Stomach smooth muscle (tissue), 2 donors: ENCODE data around the gene R3HCC1L.

Experiments
- H3K27ac ChIP-seq: one replicate; pipeline ENCODE4 v1.7.0; 2013; ENCODE audit warnings: mild to moderate bottlenecking, low read length, inconsistent platforms
- H3K27me3 ChIP-seq, 2 donors: one replicate each; pipeline ENCODE4 v1.7.0; 2013; ENCODE audit warnings: low read length in 2 of 2; ENCODE audit not compliant: insufficient read depth in 2 of 2, control insufficient read depth in 1 of 2
- H3K36me3 ChIP-seq, 2 donors: one replicate each; pipeline ENCODE4 v1.7.0; 2013; ENCODE audit warnings: low read length in 2 of 2; ENCODE audit not compliant: control insufficient read depth in 2 of 2, insufficient read depth in 2 of 2
- H3K4me1 ChIP-seq: one replicate; pipeline ENCODE4 v1.7.0; 2013; ENCODE audit warnings: low read length; ENCODE audit not compliant: control insufficient read depth, insufficient read depth
- H3K4me3 ChIP-seq, 2 donors: one replicate each; pipeline ENCODE4 v1.7.0; 2013; ENCODE audit warnings: low read length in 2 of 2
- H3K9ac ChIP-seq, 2 donors: one replicate each; pipeline ENCODE4 v1.7.0; 2013; ENCODE audit warnings: low read length in 2 of 2, mild to moderate bottlenecking in 1 of 2
- H3K9me3 ChIP-seq, 2 donors: one replicate each; pipeline ENCODE4 v1.7.0; 2013; ENCODE audit warnings: low read length in 2 of 2; ENCODE audit not compliant: control insufficient read depth in 2 of 2
- donor health status: healthy.
- donor health status: Pancreatic carcinoma.

The R3HCC1L gene

DNA sequence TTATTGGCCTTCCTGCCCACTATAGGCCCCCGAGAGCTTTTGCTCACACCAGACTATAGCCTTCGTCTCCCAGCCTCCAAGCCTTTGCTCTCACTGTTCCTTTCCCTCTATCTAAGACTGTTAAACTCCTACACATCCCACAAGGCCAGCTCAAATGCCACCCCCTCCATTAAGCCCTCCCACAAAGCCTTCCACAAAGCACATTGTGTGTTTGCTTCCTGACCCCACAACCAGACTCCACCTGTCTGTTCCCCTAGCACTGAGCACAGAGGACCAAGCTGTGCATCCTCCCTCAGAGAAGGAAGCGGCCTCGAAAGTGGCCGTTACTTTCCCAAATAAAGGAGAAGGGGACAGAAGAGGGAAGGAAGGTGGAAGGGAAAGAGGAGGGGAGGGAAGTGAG lies 132.2 kb downstream of the R3HCC1L start:
- Histone ChIP-seq H3K9me3 (no peaks in the 10 kb centered on the region), H3K4me3 (no peak overlapping the region), H3K4me1 (peaks cover 43% of the 10 kb centered on the region), H3K36me3 (no peaks in the 10 kb centered on the region), H3K27me3 (no peaks in the 10 kb centered on the region), H3K27ac (no peak overlapping the region), H3K9ac (peak overlapping the region in 1 of 2 donors; percentile 29)

DNA sequence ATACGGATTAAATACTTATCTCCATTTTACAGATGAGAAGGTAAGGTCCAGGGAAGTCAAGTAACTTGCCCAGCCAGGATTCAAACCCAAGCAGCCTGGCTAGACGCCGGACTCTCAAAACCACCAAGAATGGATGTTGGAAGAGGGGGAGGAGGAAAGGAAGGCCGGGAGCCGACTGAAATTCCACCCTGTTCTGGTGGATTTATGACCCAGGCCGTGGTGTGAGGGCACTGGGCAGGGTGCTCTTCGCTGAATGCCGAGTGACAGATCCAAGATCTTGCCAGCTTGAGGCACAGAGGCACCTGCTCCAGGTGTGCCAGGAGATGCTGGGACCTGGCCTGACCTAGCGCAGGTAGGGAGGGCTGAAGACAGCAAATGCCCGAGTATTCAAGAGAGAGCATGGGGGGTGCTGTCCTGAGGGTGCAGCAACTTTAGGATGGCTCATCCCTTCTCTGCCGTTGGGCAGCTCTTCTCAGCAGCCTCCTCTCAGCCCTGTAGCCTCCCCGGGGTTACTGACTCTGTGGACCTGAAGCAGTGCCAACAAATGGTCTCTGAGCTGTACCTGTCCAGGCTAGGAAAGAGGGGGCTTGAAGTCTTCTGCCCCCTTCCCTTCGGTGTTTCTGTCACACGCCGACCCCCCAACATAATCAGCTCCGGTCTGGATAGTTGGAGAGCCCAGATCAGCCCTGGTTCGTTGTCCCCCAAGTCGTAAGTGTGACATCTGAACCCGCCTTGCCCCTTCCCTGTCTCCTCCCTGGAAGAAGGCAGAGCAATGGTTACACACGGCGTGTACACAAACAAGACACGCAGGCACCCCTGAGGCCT lies 132.8 kb downstream of the R3HCC1L start:
- Histone ChIP-seq H3K9ac (peak overlapping the region; percentile 59 to 78), H3K27me3 (no peaks in the 10 kb centered on the region), H3K36me3 (no peaks in the 10 kb centered on the region), H3K4me1 (peaks cover 43% of the 10 kb centered on the region), H3K4me3 (peak overlapping the region; percentile 67 to 71), H3K27ac (peak overlapping the region; percentile 80), H3K9me3 (no peaks in the 10 kb centered on the region)

GRCh38 chr10:98267894-98268693 lies 133.6 kb downstream of the R3HCC1L start, which contains the start of gene LOXL4:
Gene LOXL4, minus strand, starts transcription at chr10:98268194. Its CDS starts 5,175 bp downstream, at chr10:98263019.
- H3K4me3 ChIP-seq, result peak within 1 kb of the TSS; percentile 67 to 71
- H3K9me3 ChIP-seq, result no peaks in the 10 kb centered on the region
- peak within 1 kb of the TSS; percentile 59 to 78 for H3K9ac ChIP-seq
- no peaks in the 10 kb centered on the region for H3K36me3 ChIP-seq
- H3K27ac ChIP-seq, result peak within 1 kb of the TSS; percentile 80
- H3K27me3 ChIP-seq, result no peaks in the 10 kb centered on the region
- peaks cover 43% of the 10 kb centered on the region for H3K4me1 ChIP-seq

DNA sequence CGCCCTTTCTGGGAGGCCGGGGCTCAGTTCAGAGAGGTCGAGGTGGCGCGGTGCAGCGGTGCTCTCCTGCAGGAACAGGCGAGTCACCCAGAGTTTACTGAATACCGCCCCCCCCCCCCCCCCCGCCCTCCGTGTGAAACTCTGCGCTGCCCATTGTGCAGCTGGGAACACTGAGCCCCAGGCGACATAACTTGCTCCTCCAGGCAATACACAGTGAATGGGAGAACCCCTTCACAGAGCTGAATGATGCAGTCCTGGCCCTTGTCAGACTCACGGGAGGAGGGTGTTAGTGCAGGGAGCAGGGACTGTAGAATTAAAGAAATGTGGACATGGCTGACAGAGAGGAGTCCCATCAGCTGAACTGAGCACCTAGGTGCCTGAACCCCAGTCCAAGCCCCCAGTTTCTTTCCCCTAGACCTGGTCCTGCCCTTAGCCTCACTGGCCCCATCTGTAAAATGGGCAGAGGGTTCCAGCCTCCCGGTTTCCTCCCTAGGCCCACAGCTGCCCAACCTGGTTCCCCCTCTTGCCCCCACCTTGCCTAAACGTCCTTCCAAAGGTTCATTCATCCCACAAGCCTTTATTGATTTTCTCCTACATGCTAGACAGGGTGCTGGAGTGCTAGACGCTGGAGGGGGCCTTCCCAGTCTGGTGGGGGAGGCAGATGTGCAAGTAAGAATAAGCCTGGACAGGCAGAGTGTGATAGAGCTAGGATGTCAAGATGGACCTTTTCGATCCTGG lies 134.4 kb downstream of the R3HCC1L start:
- Histone ChIP-seq H3K9ac (peak overlapping the region; percentile 47 to 49), H3K27ac (peak overlapping the region; percentile 75), H3K4me3 (peak overlapping the region; percentile 8 to 70), H3K4me1 (peaks cover 43% of the 10 kb centered on the region), H3K9me3 (no peaks in the 10 kb centered on the region), H3K36me3 (no peaks in the 10 kb centered on the region), H3K27me3 (no peaks in the 10 kb centered on the region)

GRCh38 chr10:98269435-98269912 lies 135.0 kb downstream of the R3HCC1L start:
- Histone ChIP-seq H3K27me3 (no peaks in the 10 kb centered on the region), H3K9me3 (no peaks in the 10 kb centered on the region), H3K9ac (peak overlapping the region in 1 of 2 donors; percentile 49), H3K4me3 (peak overlapping the region; percentile 8 to 40), H3K4me1 (peaks cover 43% of the 10 kb centered on the region), H3K27ac (peak overlapping the region; percentile 75), H3K36me3 (no peaks in the 10 kb centered on the region)

- peaks cover 43% of the 10 kb centered on the region for H3K4me1 ChIP-seq
- no peaks in the 10 kb centered on the region for H3K9me3 ChIP-seq
- no peaks in the 10 kb centered on the region for H3K27me3 ChIP-seq
- H3K27ac ChIP-seq, result no peak overlapping the region
- H3K4me3 ChIP-seq, result no peak overlapping the region
- peak overlapping the region in 1 of 2 donors; percentile 35 for H3K9ac ChIP-seq
- H3K36me3 ChIP-seq, result no peaks in the 10 kb centered on the region
Measured at GRCh38 chr10:98270073-98270740, 135.8 kb downstream of the R3HCC1L start.

DNA sequence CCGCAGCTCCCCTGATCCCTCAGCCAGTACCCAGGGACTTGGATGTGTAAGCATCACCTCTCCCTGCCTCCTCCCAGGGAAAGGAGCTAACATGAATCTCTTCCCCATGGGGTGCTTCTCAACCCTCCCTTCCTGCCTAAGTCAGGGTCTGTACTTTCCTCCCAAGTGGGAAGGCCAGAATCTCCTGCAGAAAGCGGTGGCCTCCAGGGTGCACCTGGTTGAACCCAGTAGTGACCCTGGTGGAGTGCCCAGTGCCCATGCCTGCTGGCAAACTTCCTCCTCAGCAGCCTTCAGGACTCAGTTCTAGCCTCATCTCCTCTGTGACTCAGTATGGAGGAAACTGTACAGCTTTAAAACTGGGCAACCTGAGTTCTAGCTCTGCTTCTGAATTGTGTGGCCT lies 136.3 kb downstream of the R3HCC1L start:
- Histone ChIP-seq H3K27me3 (no peaks in the 10 kb centered on the region), H3K9me3 (no peaks in the 10 kb centered on the region), H3K36me3 (no peaks in the 10 kb centered on the region), H3K9ac (no peak overlapping the region), H3K27ac (no peak overlapping the region), H3K4me1 (peaks cover 40% of the 10 kb centered on the region), H3K4me3 (no peak overlapping the region)

DNA sequence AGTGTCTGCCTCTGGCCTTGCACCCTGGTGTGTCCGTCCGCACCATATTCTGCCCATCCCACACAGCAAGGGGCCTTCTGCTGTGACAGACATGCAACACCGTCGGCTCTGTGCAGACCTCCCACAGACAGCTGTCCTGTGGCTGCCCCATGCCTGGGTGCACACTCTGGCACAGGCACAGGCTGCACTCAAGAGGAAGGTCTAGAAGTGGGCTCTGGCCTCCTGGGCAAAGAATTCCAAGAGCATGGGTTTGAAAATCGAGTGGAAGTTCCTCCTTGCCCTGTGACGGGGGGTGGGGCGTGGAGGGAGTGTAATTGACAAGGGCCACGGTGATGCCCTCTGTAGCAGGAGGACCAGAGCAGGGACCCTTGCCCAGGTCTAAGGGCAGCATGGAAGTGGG lies 137.8 kb downstream of the R3HCC1L start:
- peaks cover 31% of the 10 kb centered on the region for H3K4me1 ChIP-seq
- H3K36me3 ChIP-seq, result no peaks in the 10 kb centered on the region
- H3K9ac ChIP-seq, result no peak overlapping the region
- no peak overlapping the region for H3K4me3 ChIP-seq
- no peaks in the 10 kb centered on the region for H3K9me3 ChIP-seq
- no peaks in the 10 kb centered on the region for H3K27me3 ChIP-seq
- H3K27ac ChIP-seq, result no peak overlapping the region

DNA sequence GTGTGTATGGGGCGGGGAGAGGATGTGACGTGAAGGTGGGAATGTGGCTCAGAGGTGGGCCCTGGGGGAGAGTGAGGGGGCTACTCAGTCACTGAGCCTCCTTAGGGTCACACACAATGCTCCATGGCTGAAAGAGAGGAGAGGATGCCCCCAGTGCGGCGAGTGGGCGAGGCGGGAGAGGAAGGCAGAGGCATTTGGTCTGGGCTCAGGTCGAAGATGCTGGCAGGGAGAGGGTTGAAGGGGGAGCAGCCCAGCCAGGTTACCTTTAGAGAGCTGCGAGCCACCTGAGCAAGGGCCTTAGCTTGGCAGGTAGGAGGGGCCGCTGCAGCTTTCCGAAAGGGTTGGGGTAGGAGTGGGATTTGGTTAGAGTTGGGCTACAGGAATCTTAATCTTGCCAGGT lies 138.2 kb downstream of the R3HCC1L start:
- no peaks in the 10 kb centered on the region for H3K36me3 ChIP-seq
- no peak overlapping the region for H3K9ac ChIP-seq
- no peak overlapping the region for H3K27ac ChIP-seq
- no peaks in the 10 kb centered on the region for H3K9me3 ChIP-seq
- H3K4me1 ChIP-seq, result peaks cover 27% of the 10 kb centered on the region
- no peaks in the 10 kb centered on the region for H3K27me3 ChIP-seq
- no peak overlapping the region for H3K4me3 ChIP-seq
